B cell (primary cell): ENCODE data around the gene HMG20A.

ENCODE experiments used
- CTCF ChIP-seq: fragments of 200-600 bp; IDR thresholded peaks from one replicate; pipeline ENCODE4 v1.8.0; 2022; ENCODE audit warnings: antibody characterized with exemption, mild to moderate bottlenecking
- EZH2 ChIP-seq: IDR thresholded peaks from 2 replicates; pipeline ENCODE4 v1.6.1; 2012; ENCODE audit warnings: borderline replicate concordance, low read depth, mild to moderate bottlenecking, moderate library complexity, low read length; ENCODE audit not compliant: insufficient read depth, poor library complexity, severe bottlenecking

GRCh38 chr15:77470235-77470634 lies 49.5 kb downstream of the HMG20A start:
- no peak for TF ChIP-seq CTCF
- TF ChIP-seq EZH2 = no peak
